Mesodermal cell (in vitro differentiated cells): ENCODE results near the gene PRR18.

Source experiments
- H3K27ac ChIP-seq: 2 replicates; pipeline ENCODE4 v1.7.0; 2013; ENCODE audit warnings: mild to moderate bottlenecking, low read depth, low read length, moderate library complexity; ENCODE audit not compliant: severe bottlenecking
- H3K36me3 ChIP-seq: 2 replicates; pipeline ENCODE4 v1.7.1; 2013; ENCODE audit warnings: mild to moderate bottlenecking, low read length, moderate library complexity; ENCODE audit not compliant: control insufficient read depth, insufficient read depth
- H3K4me1 ChIP-seq: one replicate; pipeline ENCODE4 v1.7.1; 2013; ENCODE audit warnings: mild to moderate bottlenecking, low read length; ENCODE audit not compliant: insufficient read depth, control insufficient read depth, poor library complexity, severe bottlenecking
- H3K4me3 ChIP-seq: 2 replicates; pipeline ENCODE4 v1.7.0; 2013; ENCODE audit warnings: low read length, control low read depth, mild to moderate bottlenecking; ENCODE audit not compliant: insufficient read depth, poor library complexity, severe bottlenecking; ENCODE audit errors: extremely low read depth
- H3K9me3 ChIP-seq: 2 replicates; pipeline ENCODE4 v1.7.1; 2013; ENCODE audit warnings: mild to moderate bottlenecking, low read length, moderate library complexity; ENCODE audit not compliant: control insufficient read depth
- WGBS, 2 experiments: methylation state at CpG; one replicate each; pipeline ENCODE4 v1.1.5; 2013; ENCODE audit warnings: missing lambda C conversion rate in 2 of 2; ENCODE audit not compliant: insufficient coverage in 2 of 2; 5-methylcytosine and 5-hydroxymethylcytosine counted together

Gene PRR18

DNA sequence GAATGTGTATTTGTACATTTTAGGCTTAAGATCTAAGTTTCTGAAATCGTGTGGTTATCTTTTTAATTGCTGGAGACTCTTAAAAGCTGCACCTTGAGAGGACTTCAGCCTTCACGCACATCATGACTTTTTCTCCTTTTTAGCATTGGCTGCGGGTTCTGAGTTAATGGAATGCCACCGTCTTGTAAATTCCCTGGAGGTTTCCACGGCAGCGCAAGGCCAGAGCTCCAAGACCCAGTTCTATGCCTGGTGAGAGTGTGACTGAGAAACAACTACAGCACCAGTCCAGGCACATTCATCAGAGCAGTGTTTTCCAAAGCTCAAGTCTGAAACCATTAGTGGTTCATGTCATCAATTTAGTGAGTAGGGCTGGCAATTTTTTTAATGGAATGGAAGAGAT is 23.0 kb downstream of the PRR18 start:
- 63% methylated on average over 6 of the region's 6 CpGs for WGBS, 2 experiments
- no peak overlapping the region for H3K4me3 ChIP-seq
- H3K27ac ChIP-seq, result no peak overlapping the region

DNA sequence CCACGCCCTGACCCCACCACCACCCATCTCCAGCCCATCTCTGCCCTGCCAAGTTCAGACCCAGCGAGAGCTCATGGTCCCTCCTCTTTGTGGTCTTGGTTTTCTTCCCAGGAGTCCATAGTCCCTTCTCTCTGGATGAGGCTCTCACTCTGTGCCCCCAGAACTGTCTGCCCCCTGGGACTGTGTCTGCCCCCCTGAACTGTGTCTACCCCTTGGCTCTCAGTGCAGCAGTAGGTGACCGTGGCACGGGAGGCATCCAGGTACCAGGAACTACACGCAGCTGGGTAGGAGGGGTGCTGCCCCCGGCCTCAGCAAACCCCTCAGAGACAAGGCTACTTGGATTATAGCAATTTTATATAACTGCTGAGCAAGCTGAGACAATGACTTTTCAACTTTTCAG is 23.6 kb downstream of the PRR18 start:
- Histone ChIP-seq H3K9me3 (no peaks in the 10 kb centered on the region), H3K4me1 (no peaks in the 10 kb centered on the region), H3K27ac (no peak overlapping the region), H3K4me3 (no peak overlapping the region), H3K36me3 (no peaks in the 10 kb centered on the region)
- WGBS, 2 experiments, result 93 to 94% methylated on average over 5 of the region's 6 CpGs

More for the DNA sequence above, 23.0 kb downstream of the PRR18 start:
- Histone ChIP-seq H3K36me3 (no peaks in the 10 kb centered on the region), H3K4me1 (no peaks in the 10 kb centered on the region), H3K9me3 (no peaks in the 10 kb centered on the region)

DNA sequence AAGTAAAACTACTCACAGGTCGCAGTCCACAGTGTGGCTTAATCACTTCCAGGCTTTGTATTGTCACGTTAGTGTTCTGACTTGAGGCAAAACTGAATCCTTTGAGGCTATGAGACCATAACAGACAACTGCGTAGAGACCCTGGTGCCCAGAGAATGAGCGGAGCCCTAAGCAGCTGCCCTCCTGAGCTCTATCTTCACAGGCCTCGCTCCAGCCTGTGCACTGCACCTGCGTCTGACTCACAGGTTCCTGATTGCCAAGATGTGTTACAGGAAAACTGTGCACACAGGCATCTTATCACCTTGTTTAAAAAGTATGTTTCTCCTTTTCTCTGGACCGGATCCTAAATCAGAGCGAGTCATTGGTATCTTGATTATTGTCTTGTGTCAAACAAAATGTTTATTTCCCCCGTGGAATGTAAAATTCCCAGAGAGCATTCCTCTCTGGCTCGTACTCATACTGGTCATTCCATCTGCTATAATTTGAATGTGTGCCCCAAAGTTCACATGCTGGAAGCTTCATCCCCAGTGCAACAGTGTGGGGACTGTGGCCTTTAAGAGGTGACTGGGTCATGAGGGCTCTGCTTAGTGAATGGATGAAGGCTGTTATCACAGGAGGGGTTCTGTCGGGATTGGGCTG is 25.7 kb downstream of the PRR18 start:
- Histone ChIP-seq H3K4me3 (no peak overlapping the region), H3K9me3 (no peaks in the 10 kb centered on the region)

DNA sequence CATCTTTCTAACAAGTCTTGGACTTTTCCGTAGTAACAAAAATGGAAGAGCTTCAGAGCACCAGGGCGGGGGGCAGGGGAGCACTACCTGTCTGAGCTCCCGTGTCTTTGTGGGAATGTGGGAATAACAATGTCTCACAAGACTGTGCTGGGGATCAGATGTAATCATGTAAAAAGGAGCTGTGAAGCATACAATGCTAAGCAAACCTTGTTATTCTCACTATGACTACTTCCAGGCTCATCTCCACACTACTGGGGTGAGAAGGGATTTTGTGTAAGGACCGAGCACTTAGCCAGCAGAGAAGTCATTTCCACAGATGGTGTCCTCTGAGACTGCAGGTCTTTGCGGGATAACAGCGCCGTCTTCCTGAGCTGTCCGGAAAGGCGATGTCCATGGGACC is 27.1 kb downstream of the PRR18 start:
- Histone ChIP-seq H3K9me3 (no peaks in the 10 kb centered on the region), H3K36me3 (no peaks in the 10 kb centered on the region), H3K4me1 (no peaks in the 10 kb centered on the region), H3K4me3 (no peak overlapping the region), H3K27ac (no peak overlapping the region)
- 89 to 92% methylated on average over 7 to 9 of the region's 9 CpGs for WGBS, 2 experiments

More for the DNA sequence above, 25.7 kb downstream of the PRR18 start:
- no peaks in the 10 kb centered on the region for H3K4me1 ChIP-seq
- 83 to 88% methylated on average over 7 to 8 of the region's 11 CpGs for WGBS, 2 experiments
- H3K36me3 ChIP-seq, result no peaks in the 10 kb centered on the region
- no peak overlapping the region for H3K27ac ChIP-seq

DNA sequence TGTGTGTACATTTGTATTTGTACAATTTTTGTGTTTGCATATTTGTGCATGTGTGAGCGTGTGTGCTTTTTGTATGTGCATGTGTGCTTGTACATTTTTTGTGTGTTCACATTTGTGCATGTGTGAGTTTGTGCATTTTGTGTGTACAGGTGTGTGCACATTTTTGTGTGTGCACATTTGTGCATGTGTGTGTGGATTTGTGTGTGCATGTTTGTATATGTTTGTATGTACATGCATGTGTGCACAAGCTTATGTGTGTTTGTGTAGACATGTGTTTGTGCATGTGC is 28.9 kb downstream of the PRR18 start:
- H3K4me1 ChIP-seq, result no peaks in the 10 kb centered on the region
- no peaks in the 10 kb centered on the region for H3K9me3 ChIP-seq
- no peak overlapping the region for H3K27ac ChIP-seq
- H3K4me3 ChIP-seq, result no peak overlapping the region
- no peaks in the 10 kb centered on the region for H3K36me3 ChIP-seq
- 83 to 100% methylated on average over 1 of the region's 1 CpG for WGBS, 2 experiments

DNA sequence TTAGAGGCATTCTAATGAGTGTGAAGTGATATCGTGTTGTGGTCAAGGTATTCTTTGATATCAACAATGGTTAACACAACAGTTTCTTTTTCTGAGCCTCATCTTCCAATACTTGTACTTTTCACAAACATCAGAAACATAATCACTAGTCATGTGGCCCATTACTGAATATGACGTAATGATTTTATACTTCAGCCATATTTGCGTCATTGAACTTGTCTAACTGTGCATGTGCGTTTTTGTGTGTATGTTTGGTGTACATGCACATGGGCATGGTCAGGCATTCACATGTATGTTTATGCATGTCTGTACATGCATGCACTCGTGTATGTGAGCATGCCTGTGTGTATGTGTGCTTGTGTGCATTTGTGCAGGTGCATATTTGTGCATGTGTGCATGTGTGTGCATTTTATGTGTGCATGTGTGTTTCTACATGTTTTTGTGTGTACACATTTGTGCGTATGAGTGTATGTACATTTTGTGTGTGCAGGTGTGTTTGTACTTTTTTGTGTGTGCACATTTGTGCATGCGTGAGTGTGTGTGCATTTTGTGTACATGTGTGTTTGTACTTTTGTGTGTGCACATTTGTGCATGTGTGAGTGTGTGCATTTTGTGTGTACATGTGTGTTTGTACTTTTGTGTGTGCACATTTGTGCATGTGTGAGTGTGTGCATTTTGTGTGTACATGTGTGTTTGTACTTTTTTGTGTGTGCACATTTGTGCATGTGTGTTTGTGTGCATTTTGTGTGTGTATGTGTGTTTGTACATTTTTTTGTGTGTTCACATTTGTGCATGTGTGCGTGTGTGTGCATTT is 29.4 kb downstream of the PRR18 start:
- Histone ChIP-seq H3K4me1 (no peaks in the 10 kb centered on the region), H3K9me3 (no peaks in the 10 kb centered on the region), H3K4me3 (no peak overlapping the region), H3K36me3 (no peaks in the 10 kb centered on the region), H3K27ac (no peak overlapping the region)
- WGBS, 2 experiments, result 75 to 82% methylated on average over 6 to 7 of the region's 8 CpGs

- no peaks in the 10 kb centered on the region for H3K4me1 ChIP-seq
- no peak overlapping the region for H3K27ac ChIP-seq
- WGBS, 2 experiments, result 94 to 95% methylated on average over 4 to 5 of the region's 11 CpGs
- no peak overlapping the region for H3K4me3 ChIP-seq
- no peaks in the 10 kb centered on the region for H3K36me3 ChIP-seq
- H3K9me3 ChIP-seq, result no peaks in the 10 kb centered on the region
Observed at GRCh38 chr6:166277892-166278578, 30.2 kb downstream of the PRR18 start.

DNA sequence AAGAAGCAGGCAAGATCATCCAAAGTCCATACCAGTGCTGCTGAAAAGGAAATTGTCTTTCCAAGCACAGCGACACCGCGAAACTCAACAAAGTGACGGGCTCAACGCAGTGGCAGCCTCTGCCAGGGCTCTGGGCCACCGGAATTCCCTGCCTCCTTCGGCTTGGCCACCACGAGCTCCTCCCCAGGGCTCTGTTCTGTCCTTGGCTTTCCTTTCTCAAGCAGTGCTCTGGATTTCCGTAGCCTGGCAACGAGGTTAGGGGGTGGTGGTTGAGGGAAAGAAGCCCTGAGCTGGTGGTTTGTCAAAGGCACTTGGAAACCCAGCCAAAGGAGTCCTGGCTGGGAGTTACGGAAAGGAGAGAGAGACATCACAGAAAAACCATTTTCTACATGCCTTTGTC is 31.2 kb downstream of the PRR18 start:
- no peaks in the 10 kb centered on the region for H3K9me3 ChIP-seq
- H3K4me1 ChIP-seq, result no peaks in the 10 kb centered on the region
- H3K4me3 ChIP-seq, result no peak overlapping the region
- H3K36me3 ChIP-seq, result no peaks in the 10 kb centered on the region
- WGBS, 2 experiments, result 69 to 71% methylated on average over 8 to 10 of the region's 11 CpGs
- H3K27ac ChIP-seq, result no peak overlapping the region

DNA sequence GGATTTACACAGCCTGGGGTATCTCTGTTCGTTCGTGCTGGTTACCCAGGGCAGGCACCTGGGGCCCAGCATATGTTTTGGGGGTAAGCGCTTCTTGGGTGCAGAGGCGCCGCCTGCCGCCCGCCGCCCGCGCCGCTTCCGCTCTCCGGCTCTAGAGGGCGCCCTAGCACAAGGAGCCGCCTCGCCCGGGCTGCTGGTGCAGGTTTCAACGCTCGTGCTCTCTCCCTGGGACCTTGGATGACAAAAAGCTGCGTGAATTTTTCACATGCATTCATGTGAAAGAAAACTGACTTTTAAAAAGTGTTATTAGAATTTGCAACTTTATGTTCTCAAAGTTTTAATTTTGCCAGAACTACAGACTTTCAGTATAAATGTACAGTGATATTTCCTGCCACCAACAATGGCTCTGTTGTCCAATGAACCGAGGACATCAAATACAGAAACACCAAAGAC is 32.5 kb downstream of the PRR18 start:
- no peak overlapping the region for H3K4me3 ChIP-seq
- H3K4me1 ChIP-seq, result no peaks in the 10 kb centered on the region
- no peaks in the 10 kb centered on the region for H3K36me3 ChIP-seq
- H3K9me3 ChIP-seq, result no peaks in the 10 kb centered on the region
- H3K27ac ChIP-seq, result no peak overlapping the region
- 6 to 8% methylated on average over 19 to 20 of the region's 21 CpGs for WGBS, 2 experiments

DNA sequence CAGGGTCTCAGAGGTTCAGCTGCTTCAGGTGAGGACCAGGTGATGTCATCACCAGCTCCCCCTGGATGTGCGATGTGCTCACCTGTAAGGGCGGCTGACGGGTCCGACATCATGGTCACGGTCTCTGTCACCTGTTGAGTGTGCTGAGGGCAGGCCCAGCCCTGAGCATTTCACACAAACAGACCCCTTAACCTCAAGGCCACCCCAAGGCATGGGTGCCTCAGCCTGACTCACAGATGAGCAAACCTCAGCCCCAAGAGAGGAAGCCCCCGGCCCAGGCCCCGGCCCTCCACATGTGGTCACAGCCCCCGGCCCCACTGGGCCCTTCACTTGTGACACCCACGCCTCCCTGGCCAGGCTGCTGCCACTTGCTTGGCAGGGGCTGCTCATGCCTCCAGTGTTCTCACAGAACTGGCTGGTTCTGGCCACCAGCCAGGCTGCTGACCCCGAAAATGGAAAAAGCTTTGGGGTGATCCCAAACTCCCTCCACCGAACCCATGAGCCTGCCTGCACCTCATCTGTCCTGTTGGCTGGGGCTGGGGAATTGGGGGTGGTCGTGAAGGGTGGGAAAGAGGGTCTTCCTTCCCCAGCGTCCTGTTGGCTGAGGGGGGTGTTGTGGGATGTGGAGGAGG is 33.3 kb downstream of the PRR18 start:
- Histone ChIP-seq H3K4me3 (no peak overlapping the region), H3K4me1 (no peaks in the 10 kb centered on the region), H3K27ac (no peak overlapping the region), H3K9me3 (no peaks in the 10 kb centered on the region), H3K36me3 (no peaks in the 10 kb centered on the region)
- WGBS, 2 experiments, result 87 to 91% methylated on average over 3 to 7 of the region's 13 CpGs
